Activated T-cell treated with anti-CD3 and anti-CD28 coated beads for 1 hour (primary cell): ENCODE data around the gene ANKRD31.

Experiments used
- DNase-seq: peaks from one replicate; pipeline ENCODE4 v3.0.0-alpha.2; 2020; ENCODE audit warnings: low read depth

Gene ANKRD31

DNA sequence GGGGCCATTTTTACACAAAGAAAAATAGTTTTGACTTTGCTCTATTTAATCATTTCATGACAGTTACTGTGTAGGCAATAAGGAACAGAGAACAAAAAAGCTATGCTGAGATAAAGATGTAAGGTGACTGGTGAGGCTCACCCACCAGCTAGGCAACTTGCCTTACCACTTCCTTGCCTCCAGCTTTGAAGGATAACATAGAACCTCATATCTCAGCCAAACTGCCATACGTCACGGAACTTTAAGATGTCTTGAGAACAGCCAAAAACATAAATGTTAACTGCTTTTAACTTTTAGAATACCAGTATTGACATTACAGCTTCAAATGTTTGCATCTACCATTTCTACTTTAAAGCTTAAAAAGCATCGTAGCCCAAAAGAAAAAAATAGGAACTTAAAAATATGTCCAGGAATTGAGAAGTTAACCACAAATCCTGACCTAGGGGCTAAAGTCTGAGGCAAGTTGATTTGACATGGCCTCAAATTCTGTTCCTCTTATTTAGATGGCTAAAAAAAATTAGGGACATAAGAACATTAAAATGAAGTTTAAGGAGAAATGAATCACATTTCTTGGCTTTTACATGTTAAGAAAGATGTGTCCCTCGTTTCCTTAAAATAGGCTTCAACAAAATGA lies 176.6 kb downstream of the ANKRD31 start:
- no peak for DNase-seq

DNA sequence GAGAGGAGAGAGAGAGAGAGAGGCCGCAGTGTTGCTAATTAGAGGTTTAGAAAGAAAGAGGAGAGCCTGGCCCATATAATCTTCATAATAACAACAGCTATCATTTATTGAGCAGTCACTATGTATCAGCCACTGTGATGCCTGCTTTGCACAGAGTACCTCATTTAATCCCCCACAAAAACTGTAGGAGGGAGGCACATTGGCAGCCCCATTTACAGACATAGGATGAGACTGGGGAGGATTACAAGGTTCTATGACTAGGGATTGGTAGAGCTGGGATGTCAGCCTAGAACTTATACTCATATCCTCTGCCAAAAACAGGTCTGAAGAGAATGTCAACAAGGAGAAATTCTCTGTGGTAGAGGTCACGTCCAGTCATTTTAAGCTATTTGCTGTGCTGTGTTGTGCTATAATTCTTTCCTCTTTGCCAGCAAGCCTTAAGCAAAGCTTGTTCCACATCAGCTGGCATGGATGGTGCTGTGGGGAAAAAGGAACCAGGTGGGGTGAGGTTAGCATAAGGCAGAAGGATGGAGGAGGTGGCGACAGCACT lies 177.6 kb downstream of the ANKRD31 start:
- no peak for DNase-seq

DNA sequence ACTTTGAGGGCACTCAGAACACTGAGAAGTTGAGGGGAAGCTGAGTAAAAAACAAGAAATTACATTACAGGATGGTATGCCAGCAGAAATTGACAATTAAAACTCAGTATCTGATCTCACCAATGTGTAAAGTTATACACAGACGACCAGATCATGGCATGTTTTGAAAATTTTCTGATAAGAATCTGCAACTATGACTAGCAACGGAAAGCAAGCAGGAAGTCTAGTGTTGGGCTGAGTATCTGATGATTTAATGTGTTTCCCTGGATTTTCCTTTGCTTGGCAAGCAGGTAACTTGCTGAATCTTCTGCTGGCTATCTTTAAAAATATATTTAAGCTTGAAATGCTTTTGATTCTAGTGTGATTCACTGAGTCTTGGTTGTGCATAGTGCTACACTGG lies 179.1 kb downstream of the ANKRD31 start:
- no peak for DNase-seq

DNA sequence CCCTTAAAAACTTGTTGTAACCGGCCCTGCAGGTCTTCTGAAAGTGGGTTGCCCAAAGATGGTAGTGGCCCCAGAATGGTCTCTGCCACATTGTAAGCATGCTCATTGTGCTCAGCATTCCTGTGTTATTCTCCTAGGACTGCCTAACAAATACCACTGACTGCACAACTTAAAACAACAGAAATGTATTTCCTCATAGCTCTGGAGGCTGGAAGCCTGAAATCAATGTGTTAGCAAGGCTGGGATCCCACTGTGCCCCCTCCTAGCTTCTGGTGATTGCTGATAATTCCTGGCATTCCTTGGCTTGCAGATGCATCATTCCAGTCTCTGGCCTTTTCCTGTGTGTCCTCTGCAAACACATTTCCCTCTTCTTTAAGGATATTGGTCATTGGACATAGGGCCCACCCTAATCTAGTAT lies 180.9 kb downstream of the ANKRD31 start:
- no peak for DNase-seq

DNA sequence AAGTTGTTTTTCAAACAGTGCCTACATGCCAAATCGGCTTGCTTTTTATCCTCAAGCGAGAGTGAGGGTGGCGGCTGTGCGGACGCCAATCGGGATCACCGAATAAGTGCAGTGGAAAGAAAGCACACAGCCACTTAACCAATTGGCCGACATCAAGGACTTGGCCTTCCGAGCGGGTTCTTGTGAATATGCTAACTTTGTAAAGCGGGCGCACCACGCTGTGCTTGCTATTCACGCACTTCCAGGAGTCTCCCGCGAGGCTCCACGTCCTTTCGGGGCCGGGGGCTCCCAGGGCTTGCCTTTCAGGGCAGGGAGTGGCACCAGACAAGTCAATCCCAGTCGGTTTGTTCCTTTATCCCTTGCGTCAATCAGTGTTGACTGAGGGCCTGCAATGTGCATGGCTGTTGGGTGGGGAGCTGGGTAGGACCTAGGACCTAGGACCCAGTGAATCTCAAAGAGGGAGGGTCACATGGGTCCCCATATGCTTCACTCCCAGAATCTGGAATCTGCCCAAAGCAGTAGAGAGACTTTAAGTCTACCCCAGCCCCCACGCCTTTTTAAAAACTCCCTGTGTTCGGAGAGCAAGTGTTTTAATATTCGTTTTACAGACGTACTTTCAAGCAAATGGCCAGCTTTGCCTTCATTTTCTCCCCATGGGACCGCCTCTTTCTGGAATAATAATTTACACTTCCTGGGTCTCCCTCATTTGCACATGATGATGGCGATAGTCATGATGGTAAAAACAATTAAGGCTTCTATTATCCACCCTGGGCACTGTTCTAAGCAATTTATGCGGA lies 182.3 kb downstream of the ANKRD31 start:
- DNase-seq, result no peak

DNA sequence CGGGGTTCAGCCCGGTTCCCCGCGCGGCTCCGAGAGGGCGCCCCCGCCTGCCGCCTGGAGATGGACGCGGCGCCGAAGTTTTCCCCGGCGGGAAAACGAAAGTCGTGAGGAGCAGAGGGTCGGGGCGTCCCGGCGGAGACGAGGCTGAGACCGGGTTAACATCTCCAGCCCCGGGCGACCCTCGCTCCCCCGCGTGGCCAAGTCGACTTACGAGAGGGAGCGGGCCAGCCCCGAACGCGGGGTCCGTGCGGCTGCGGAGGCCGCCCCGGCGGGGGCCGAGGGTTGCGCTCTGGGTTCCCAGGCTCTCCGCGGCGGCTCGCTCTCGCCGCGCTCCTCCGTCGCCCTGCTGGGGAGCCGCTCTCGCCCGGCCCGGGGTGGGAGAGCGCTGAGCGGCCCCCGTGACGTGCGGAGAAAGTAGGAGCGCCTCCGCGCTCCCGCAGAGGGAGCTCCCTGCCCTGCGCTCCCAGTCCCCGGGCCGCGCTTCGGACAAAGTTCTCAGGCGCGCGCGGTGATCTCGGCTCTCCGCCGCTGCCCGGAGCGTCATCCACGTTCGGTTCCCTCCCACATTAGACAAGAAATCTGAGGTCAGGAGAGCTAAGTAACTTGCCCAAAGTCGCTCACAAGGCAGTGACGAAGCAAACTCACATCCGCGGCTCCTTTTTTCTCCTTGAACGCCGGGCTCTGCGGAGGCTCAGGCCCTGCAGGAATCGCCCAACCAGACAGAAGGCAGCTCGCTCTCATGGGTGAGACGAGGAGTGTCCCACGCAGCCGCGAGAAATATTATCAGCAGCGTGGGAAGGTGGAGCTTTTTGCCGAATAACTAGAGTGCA lies 183.2 kb downstream of the ANKRD31 start:
- DNase-seq, result peak; percentile 37

DNA sequence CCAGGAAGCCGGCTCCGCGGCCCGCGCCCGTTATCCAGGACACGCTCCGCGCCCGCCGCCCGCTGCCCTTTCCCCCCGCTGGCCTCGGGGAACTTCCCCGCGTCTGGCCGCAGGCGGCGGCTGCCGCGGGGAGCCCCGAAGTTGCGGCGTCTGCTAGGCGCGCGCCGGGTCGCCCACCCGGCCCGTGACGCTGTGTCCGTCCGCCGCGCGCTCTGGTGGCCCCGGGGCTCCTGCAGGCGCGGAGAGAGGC lies 183.7 kb downstream of the ANKRD31 start:
- no peak for DNase-seq

DNA sequence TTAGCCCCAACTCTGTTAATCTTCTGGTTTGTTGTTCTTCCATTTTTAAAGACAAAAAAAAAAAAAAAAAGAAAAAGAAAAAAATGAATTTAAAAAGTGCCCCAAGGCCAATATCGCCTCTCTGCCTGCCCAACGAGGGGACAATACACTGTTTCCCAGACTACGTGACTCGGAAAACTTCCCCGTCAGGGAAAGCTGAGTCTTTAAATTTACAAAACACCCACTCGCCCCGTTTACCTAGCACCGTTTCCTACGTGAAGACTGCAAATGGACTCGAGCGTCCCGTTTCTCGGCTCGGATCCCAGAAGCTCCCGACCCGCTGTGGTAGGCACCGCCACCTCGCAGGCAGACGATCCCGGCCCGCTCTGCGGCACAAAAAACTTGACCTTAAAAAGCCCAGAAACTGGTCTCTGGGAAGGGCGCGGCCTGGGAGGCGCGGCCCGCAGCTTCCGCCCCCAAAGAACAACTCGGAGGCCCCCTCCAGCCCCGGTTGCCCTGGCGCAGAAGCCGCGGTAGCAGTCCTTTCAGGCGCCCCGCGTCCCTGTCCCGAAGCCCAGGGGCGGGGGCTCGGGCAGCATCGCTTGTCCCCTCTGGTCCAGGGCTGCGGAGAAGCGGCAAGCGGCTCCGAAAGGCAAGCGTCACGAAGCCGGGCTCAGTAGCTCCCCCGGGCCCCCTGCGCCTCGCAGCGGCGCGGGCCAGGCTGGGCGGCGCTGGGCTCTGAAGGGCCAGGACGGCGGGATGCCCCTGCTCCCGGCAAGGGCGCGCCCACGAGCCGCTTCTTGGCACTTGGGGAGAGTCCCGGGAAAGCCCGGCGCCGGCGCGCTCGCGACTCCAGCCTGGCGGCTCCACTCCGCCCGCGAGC lies 184.3 kb downstream of the ANKRD31 start, which contains the start of gene GCNT4:
TSS of gene GCNT4 (minus strand) at position 367 of the 862 bp plus-strand sequence. CDS start 22,521 bp downstream, outside the sequence.
- DNase-seq, result peak; percentile 20

DNA sequence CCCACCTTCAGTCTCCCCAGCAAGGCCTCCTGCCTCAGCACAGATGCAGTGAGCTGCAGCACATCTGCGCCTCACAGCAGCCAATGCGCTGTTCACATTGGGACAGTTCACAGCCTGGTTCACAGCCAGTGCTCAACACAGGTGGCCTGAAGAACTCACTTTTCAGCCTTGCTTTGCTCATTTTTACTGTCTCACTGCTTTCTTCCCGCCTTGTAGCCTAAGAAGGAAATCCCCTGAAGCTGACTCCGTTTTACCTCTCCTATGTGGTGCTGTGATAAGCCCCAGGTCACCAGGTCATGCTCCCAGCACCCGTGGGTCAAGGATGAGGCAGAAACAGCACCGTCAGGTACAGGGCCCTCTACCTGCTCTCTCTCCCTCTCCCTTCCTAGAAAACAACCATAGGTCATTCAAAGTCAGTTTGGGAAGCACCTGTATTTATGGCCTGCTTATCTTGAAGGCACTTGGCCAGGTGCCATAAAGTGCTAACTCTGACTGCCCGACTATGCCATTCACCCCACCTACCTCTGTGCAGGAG lies 185.4 kb downstream of the ANKRD31 start:
- DNase-seq, result no peak

DNA sequence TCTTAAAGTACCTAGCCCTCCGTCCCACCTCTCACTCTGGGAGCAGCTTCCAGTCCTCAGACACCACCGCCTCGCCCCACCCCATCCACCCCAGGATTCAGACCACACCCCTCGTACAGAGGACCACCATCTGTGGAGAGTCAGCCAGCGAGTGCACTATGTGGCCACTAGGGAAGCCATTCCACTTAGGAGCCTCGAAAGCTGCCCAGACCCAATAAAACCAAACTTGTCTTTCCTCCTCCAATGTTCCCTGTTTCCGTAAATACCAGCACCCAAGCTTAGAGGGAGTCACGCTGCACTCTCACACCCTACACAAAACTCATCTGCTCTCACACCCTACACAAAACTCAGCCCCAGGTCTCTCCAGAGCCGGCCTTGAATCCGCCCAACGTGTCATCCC lies 186.3 kb downstream of the ANKRD31 start:
- no peak for DNase-seq

DNA sequence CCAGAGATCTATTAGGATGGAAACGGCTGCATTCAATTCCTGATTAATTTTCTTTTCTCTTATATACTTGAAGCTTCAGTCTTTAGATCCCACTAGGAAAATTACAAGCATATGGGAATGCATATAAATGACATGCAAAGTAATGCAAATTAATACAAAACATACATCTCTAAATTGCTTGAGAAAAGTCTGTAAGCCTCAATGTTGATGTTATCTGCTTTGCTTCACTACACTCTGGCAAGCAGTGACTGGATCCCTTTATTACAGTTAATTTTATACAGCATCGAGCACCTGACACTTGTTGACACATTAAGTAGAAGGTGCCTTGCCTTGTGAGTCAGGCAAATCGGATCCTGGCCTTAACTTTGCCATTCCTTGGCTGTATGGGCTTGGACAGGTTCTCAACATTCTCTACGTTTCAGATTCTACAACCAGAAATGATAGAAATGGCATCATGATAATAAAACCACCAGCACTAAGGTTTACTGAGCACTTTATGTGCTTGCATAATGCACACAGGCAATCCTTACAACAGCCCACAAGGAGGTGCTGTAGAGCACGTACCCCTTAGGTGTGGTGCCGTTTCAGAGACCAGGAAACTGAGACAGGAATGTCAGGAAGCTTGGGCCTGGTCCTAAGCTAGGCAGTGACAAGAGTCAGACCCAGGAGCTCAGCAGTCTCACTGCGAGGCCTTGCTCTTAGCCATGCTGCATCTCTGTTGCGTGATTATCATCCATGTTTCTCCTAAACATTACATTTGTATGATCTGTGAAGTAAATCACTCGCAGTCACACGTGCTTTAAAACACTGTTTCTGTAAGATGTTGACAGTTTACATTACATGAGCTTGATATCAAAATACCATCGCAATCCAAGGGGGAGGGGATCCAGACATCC lies 187.0 kb downstream of the ANKRD31 start:
- DNase-seq, result peak; percentile 52

DNA sequence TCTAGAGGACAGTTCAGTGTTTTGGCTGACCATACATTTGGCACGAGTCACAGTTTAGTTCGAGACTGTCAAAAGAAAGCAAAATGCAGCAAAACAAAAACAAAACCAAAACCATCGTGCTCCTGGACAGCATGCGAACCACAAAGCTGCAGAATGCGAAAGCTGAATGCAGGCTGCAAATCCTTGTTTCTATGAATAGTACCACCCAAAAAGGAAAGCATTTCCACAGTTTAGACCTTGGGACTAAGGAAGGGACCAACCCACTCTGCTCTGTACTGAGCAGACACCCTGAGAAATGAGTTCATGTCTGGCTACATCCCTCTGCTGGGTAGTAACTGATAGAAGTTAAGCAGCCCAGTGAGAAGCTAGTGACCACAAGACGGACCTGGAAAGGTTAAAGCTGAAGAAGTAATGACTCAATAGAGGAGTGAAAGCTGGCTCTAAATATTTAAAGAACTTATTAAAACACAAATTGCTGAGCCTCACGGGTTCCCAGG lies 188.2 kb downstream of the ANKRD31 start:
- DNase-seq, result no peak

DNA sequence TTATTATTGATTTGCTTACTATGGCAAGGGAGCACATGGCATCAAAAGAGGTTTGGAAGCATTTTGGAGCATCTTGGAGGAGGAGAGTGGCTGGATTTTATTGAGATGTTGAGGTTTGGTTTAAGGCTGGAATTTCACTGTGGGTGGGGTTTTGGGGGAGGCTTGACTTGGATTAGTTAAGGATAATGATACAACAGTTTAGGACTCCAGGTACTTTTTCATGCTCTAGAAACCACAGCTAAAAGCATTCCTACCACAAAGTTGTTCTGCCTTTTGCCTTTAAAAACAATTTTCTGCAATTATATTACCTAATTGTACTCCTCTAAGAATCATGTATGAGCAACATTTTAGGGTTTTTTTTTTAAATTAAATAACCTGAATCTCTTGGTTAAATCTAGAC lies 189.3 kb downstream of the ANKRD31 start:
- no peak for DNase-seq

DNA sequence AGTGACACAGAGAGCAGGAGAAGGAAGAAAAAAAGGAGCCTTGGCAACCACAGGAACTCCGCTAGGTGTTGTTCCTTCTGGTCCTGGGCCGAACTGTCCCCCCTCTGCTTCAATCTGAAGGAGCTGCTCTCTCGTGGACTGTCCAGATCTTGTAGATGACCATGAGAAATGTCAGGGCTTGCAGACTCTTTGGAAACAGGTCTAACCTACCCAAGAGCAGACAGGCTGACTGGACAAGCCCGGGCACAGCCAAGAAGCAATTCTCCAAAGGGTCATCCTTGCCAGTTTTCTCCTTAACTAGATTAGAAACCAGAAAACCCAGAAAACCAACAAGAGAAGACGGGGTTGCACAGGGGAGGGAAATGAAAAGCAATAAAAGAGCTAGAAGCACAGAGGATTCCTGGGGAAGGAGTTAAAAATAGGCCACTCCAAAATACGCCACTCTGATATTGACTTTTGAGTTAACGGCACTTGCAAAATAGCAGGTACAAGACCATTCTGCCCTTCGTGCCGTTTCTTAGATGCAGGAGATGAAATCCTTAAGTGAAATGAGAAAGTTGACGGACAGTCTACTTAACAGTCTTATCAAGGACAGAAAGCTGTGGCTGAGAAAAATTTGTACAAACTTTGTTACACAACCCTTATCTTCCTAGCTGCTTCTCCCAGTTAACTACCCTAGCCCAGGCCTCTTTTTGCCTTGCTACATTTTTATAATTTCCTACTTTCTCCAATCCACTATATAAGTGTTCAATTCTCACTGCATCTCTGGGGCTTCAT lies 190.1 kb downstream of the ANKRD31 start:
- no peak for DNase-seq

DNA sequence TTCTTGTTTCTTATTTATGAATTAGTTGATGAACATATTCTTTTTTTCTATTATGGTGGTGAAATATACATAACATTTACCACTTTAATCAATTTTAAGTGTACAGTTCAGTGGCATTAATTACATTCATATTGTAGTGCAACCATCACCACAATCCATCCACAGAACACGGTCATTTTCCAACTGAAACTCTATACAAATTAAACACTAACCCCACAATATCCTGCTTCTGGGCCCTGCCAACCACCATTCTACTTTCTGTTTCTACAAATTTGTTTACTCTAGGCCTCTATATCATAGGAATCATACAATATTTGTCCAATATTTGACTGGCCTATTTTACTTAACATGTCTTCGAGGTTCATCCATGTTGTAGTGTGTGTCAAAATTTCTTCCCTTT lies 191.6 kb downstream of the ANKRD31 start:
- no peak for DNase-seq

DNA sequence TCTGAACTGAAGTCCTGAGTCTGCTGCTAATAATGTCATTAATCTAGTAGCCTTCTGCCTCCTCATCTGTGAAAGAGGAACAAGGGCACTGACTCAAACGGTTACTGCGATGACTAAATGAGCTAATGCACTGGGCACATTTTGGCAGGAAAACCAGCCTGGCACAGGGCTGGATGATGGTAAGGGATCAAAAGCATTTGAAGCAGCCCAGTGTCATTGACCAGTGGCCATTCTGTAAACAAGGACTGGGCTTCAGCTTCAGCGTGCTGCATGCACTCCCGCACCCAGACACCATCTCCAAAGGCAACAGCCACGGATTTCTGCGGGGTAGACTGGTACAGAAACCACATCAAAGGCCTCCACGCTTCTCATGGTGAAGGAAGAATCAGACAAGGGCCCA lies 192.3 kb downstream of the ANKRD31 start:
- no peak for DNase-seq

DNA sequence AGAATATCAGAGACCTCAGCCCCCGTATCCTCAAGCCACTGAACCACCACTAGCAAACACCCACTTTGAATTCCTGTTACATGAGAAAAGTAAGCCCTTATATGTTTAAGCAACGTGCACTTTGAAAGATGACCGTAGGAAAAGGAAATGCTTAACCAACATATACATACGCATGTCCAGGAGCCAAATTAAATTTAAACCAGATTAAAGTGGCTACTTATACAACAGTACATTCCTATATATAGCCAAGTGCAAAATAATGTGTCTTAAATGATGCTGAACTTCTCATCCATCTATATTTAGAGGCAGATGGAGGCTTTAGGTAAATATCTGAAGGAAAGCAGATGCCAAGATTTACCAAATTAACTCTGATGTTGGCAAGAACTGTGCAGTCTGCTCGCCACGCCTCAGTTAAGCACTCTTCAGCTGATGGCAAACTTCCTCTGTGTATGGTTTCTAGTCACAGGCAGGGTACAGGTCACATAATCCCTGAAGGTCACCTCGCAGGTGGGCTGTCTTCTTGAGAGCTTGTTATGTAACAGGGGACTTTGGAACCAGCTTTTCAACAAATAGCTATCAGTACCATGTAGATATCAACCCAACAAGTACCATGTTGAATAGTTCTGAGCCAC lies 192.9 kb downstream of the ANKRD31 start:
- no peak for DNase-seq

DNA sequence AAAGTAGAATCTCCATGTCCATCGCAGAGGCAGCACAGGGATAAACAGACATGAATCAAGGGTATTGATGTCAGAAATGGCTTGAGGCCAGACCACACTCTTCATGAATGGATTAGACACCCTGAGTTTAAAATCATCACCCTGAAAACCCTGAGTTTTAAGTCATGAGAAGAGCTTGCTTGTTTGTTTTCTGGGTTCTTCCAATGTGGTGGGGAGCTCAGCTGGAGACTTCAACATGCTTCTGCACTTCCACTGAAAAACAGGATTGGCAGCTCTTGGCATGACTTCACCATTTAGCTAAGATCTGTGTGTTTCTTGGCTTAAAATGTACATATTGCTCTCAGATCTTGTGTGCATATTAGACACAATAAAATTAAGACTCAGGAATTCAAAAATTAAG lies 194.2 kb downstream of the ANKRD31 start:
- DNase-seq, result no peak

DNA sequence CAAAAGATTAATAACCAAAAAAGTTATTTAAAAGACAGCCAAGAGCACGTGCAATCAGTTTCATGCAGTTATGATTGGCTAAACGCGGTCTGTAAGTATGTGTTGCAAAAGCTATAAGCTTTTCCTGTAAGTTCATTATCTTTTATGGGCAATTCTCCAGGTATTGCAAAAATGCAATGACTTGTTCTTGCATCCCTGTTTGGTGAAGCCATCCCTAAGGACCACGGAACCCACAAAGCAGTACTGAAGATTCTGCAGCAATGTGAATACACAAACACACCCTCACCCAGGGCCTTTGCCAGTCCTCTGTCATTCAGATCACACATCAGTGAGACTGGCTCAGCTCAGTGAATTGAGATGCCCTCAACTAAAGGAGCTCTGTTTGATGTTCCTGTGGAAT lies 195.7 kb downstream of the ANKRD31 start:
- DNase-seq, result no peak
